ENCODE measurements around the gene RPE. TPM values are rescaled to one million over a fixed set of nuclear protein-coding genes. Genes with fewer than 3 reads are reported as not detected.

Gene RPE
- total RNA-seq, 1 experiment from 2014 or later = 67.6 TPM

- Histone ChIP-seq H3K9ac (ENCODE audit: low read length) (no peak overlapping the region), H3K9me2 (ENCODE audit: insufficient read depth) (no peaks in the 10 kb centered on the region), H4K20me1 (ENCODE audit: insufficient read depth) (no peaks in the 10 kb centered on the region), H3K27me3 (ENCODE audit: insufficient read depth, low read length) (no peaks in the 10 kb centered on the region), H3K4me2 (ENCODE audit: low read length) (no peak overlapping the region), H3K36me3 (ENCODE audit: control insufficient read depth in 1 of 2, insufficient read depth in 2 of 2, low read length in 2 of 2) (no peaks in the 10 kb centered on the region), H3K9me3 (ENCODE audit: control insufficient read depth in 1 of 2, insufficient read depth in 1 of 2, low read depth in 1 of 2, low read length in 2 of 2) (no peaks in the 10 kb centered on the region), H3K27ac (ENCODE audit: low read depth, low read length) (no peak overlapping the region), H3K4me1 (ENCODE audit: control insufficient read depth in 1 of 2, insufficient read depth in 2 of 2, low read length in 2 of 2) (no peaks in the 10 kb centered on the region), H3K79me2 (ENCODE audit: insufficient read depth, low read length) (no peaks in the 10 kb centered on the region), H2AFZ (ENCODE audit: low read depth, low read length, poor library complexity, severe bottlenecking) (no peak overlapping the region), H3K4me3 (replicated peaks in 1 of 2; ENCODE audit: low read depth in 1 of 2, low read length in 2 of 2) (no peak overlapping the region)
- BruUV-seq (replicated peaks) = no TSS peak
- DNase-seq (ENCODE audit: low read depth, low spot score) (no peak), ATAC-seq (0 out of 2 replicates have a peak, but pooled peaks have one; percentile 17)
- CTCF ChIA-PET = no interaction called here
- TF ChIP-seq FOSL1 (IDR thresholded peaks at IDR 0.05; ENCODE audit: low read depth) = no peak
- no peak for TF ChIP-seq EGR1 (IDR thresholded peaks at IDR 0.05; ENCODE audit: low read depth)
- TF ChIP-seq RAD21 (IDR thresholded peaks at IDR 0.05; ENCODE audit: low read depth) = no peak
- TF ChIP-seq CEBPB (IDR thresholded peaks at IDR 0.05; ENCODE audit: low read depth) = no peak
- no peak for TF ChIP-seq POLR2A (IDR thresholded peaks at IDR 0.05; ENCODE audit: borderline replicate concordance, extremely low read depth, insufficient read depth, insufficient read length)
- no peak for TF ChIP-seq CTCF (IDR thresholded peaks at IDR 0.05 in 2 of 3, conservative IDR thresholded peaks at IDR 0.05 in 1 of 3; ENCODE audit: borderline replicate concordance in 1 of 3, insufficient read depth in 1 of 3, low read depth in 2 of 3, low read length in 2 of 3)
- TF ChIP-seq TCF7L2 (IDR thresholded peaks at IDR 0.05; ENCODE audit: borderline replicate concordance, extremely low read depth, insufficient read depth, insufficient read length) = no peak
- intact Hi-C loops (cut with micrococcal nuclease) = no loop called here
- RAD21 ChIA-PET (ENCODE audit: low non-redundant PET in 1 of 2, low total read pairs in 2 of 2, uncharacterized antibody in 2 of 2, unreplicated experiment in 2 of 2) = no interaction called here
- POLR2A ChIA-PET = no interaction called here
Observed at GRCh38 chr2:210034087-210034683, 31.7 kb downstream of the RPE start.

- no peaks in the 10 kb centered on the region for H3K27me3 ChIP-seq (ENCODE audit: insufficient read depth, low read length)
- H3K36me3 ChIP-seq (ENCODE audit: control insufficient read depth in 1 of 2, insufficient read depth in 2 of 2, low read length in 2 of 2) = no peaks in the 10 kb centered on the region
- no peaks in the 10 kb centered on the region for H4K20me1 ChIP-seq (ENCODE audit: insufficient read depth)
- H3K4me2 ChIP-seq (ENCODE audit: low read length) = no peak overlapping the region
- H3K9ac ChIP-seq (ENCODE audit: low read length) = no peak overlapping the region
- no peaks in the 10 kb centered on the region for H3K9me2 ChIP-seq (ENCODE audit: insufficient read depth)
- H3K9me3 ChIP-seq (ENCODE audit: control insufficient read depth in 1 of 2, insufficient read depth in 1 of 2, low read depth in 1 of 2, low read length in 2 of 2) = no peaks in the 10 kb centered on the region
- ATAC-seq (no peak), DNase-seq (ENCODE audit: low read depth, low spot score) (no peak)
- no peak overlapping the region for H2AFZ ChIP-seq (ENCODE audit: low read depth, low read length, poor library complexity, severe bottlenecking)
- H3K4me1 ChIP-seq (ENCODE audit: control insufficient read depth in 1 of 2, insufficient read depth in 2 of 2, low read length in 2 of 2) = no peaks in the 10 kb centered on the region
- H3K27ac ChIP-seq (ENCODE audit: low read depth, low read length) = no peak overlapping the region
- no TSS peak for BruUV-seq (replicated peaks)
- H3K4me3 ChIP-seq (replicated peaks in 1 of 2; ENCODE audit: low read depth in 1 of 2, low read length in 2 of 2) = no peak overlapping the region
- intact Hi-C loops (cut with micrococcal nuclease) = no loop called here
- POLR2A ChIA-PET = no interaction called here
- H3K79me2 ChIP-seq (ENCODE audit: insufficient read depth, low read length) = no peaks in the 10 kb centered on the region
- CTCF ChIA-PET = no interaction called here
- RAD21 ChIA-PET (ENCODE audit: low non-redundant PET in 1 of 2, low total read pairs in 2 of 2, uncharacterized antibody in 2 of 2, unreplicated experiment in 2 of 2) = no interaction called here
- TF ChIP-seq REST (IDR thresholded peaks at IDR 0.05; ENCODE audit: low read depth) (no peak), SIN3A (IDR thresholded peaks at IDR 0.05; ENCODE audit: low read depth) (no peak), POLR2A (IDR thresholded peaks at IDR 0.05; ENCODE audit: borderline replicate concordance, extremely low read depth, insufficient read depth, insufficient read length) (no peak), TCF7L2 (IDR thresholded peaks at IDR 0.05; ENCODE audit: borderline replicate concordance, extremely low read depth, insufficient read depth, insufficient read length) (no peak), CTCF (IDR thresholded peaks at IDR 0.05 in 2 of 3, conservative IDR thresholded peaks at IDR 0.05 in 1 of 3; ENCODE audit: borderline replicate concordance in 1 of 3, insufficient read depth in 1 of 3, low read depth in 2 of 3, low read length in 2 of 3) (no peak), ELF1 (IDR thresholded peaks at IDR 0.05; ENCODE audit: borderline replicate concordance, low read depth) (no peak), POLR2AphosphoS5 (IDR thresholded peaks at IDR 0.05; ENCODE audit: low read depth, low read length) (no peak)
Observed at GRCh38 chr2:210035679-210036078, 33.2 kb downstream of the RPE start.

Measured in HCT116 (cell line).